Activated CD4-positive, alpha-beta T cell treated with anti-CD3 and anti-CD28 coated beads for 4 hours (primary cell): ENCODE results near the gene CCT3.

Source experiments
- DNase-seq, 2 donors: peaks; one replicate each; pipeline ENCODE4 v3.0.0-alpha.2; 2020

CCT3 gene

DNA sequence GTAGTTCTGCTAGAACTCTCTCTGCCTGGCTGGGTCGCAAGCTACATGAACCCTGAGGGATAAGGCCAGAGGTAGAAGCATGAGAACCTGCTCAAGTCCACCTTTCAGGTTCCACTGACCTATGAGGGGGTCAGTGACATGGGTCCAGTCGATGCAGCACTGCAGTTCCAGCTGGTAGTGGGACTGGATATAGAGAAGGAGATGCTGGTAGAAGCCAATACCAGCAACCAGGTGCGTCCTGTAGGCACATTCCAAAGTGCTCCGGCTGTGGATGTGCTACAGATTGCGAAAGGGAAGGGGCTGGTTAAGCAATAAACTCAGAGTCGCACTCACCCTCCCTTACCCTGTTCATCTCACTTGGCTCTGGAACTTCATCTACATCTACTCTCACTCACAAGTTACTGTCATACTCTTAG is 61.1 kb downstream of the CCT3 start:
- no peak for DNase-seq

GRCh38 chr1:156276532-156276931 is 61.6 kb downstream of the CCT3 start:
- no peak for DNase-seq

DNA sequence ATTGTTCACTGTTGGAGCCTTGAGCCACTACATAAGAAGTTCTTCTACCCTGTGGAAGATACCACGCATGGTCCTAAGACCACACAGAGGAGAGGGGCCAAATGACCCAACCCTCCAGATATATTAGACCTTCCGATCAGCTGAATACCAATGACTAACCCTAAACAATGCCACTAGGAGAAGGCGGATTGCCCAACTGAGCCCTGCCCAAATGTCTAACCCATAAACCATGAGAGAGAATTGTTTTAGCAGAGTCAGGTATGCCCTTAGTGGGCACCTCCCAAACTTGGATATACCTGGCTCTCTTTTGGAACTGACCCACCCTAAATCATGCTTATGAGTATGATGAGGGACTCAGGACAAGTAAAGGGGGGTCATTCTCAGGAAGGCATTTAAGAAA is 67.8 kb downstream of the CCT3 start:
- DNase-seq = no peak

- DNase-seq = no peak
Observed at GRCh38 chr1:156268336-156268735, 69.8 kb downstream of the CCT3 start.

- DNase-seq = no peak
Observed at GRCh38 chr1:156266051-156266450, 72.0 kb downstream of the CCT3 start.

DNA sequence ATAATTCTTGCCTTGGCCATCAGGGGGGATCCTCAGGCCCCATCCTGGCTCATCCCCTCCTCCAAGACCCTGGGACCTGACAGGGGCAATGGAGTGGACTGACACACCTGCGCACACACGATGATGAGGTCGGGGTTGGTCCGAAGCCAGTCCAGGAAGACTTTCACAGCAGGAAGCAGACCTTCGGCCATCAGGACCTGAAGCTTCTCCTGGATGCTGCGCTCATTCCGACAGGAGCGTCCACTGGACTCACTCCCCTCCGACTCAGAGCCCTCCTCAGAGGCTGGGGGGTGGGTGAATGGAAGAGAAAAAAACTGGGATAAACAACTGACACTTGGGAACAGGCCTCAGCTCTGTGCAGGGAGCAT is 74.8 kb downstream of the CCT3 start:
- DNase-seq = no peak

DNA sequence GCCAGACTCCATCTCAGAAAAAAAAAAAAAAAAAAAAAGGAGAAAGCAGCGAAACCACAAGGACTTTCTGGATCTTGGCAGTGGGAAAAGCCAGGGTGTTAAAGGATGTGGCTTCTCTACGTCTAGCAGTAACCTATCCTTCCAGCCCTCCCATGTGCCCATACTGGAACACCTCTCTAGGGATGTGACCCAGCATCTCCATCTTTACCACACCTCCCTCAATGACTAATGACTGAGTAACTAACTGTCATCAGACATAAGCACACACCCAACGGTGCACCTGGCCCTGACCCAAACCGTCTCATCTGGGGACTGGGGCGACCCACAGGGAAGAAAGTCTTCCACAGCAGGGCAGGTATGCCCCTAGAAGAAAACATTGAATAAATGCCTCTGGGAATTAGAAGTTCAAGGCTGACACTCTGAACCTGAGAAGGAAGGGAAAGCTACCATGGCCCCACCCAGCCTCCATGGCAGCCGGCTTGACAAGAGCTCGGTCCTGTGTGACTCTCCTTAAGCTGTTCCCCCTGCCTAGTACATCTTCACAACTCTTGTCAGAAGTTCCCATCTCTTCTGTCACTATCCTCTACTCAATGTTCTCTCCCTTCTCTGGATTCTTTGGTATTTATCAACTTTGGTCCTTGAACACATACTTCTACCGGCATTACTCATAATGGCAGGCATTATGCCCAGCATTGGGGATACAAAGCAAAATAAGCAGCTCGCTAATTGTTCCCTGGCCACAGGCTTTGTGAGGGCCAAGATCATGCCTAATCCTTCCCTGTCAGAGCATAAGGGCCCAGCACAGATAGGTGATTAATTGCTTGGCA is 75.4 kb downstream of the CCT3 start:
- DNase-seq = no peak

DNA sequence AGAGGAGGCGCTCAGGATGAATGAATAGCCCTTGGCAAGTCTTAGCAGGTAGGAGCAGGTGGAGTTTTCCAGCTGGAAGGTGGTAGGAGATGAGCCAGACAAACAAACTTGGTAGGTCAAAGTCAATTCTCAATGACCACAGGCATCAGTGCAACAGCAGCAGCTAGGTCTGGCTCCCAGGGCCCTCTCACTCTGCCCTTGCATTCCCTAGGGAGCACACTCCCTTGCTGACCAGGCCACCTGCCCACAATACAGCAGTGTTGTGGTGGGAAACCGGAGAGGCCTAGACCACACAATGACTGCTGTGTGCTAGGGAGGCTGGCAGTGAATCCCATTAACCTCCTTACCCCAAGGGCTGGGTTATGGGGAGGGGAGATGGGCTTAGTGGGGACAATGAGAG is 77.2 kb downstream of the CCT3 start:
- DNase-seq = no peak

DNA sequence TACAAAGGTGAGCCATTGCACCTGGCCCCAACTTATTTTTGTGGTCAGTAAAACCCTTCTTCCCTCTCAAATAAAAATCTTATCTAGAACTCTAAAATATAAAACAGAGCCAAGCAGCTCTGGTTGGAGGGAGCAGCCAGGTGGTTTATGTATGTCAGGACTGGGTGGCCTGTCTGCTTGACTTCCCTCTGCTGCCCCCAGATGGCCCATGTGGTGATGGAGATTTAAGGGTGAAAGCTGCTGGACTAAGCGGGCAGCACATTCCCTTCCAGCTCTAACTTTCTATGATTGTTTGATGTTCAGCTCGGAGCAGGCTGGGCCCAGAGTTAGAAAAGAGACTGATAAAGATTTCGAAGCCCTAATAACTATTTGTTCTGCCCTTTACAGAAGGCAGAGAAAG is 78.3 kb downstream of the CCT3 start:
- no peak for DNase-seq
